Measurements from ENCODE around the gene CAMKK1. TPM values are rescaled to one million over a fixed set of nuclear protein-coding genes. Genes with fewer than 3 reads are reported as not detected.
A peak's percentile ranks its signal among the peaks of the same experiment; 100 is the strongest.

CAMKK1 gene
- total RNA-seq, 1 experiment from 2014 or later = 16.3 TPM

DNA sequence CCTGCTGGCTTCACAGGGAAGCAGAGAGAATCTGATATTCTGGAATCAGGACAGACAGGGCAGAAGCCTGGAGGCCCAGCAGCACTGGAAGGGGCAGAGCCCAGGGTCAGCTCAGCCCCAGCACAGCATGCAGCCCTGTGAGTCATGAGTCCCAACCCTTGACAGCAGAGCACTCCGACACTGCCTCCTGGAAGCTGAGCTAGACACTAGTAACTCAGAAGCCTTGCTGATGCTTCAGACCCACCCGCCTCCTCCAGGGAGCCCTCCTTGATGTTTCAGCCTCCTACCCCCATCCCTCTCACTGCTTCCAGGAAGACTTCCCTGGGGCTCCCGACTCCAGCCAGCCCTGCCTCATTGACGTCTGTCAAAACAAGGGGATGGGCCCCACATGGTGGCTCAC, 6.9 kb downstream of the CAMKK1 start:
- H3K9me2 ChIP-seq (ENCODE audit: insufficient read depth) = no peaks in the 10 kb centered on the region
- H3K27me3 ChIP-seq (ENCODE audit: insufficient read depth, low read depth) = no peaks in the 10 kb centered on the region
- TF ChIP-seq EZH2 (IDR thresholded peaks at IDR 0.05; ENCODE audit: low read depth) (no peak), CTCF (conservative IDR thresholded peaks at IDR 0.05) (no peak)
- H2AFZ ChIP-seq = no peak overlapping the region
- H3K36me3 ChIP-seq (ENCODE audit: low read depth) = no peaks in the 10 kb centered on the region
- no TSS peak for BruUV-seq (replicated peaks)
- ChIA-PET CTCF (no interaction called here), POLR2A (ENCODE audit: unreplicated experiment) (no interaction called here)
- peak; percentile 26 to 57 for DNase-seq
- peaks cover 24% of the 10 kb centered on the region for H3K79me2 ChIP-seq (ENCODE audit: low read depth)
- no peak overlapping the region for H3K27ac ChIP-seq
- no peaks in the 10 kb centered on the region for H3K9me3 ChIP-seq (ENCODE audit: insufficient read depth, low read depth)
- intact Hi-C loops (cut with micrococcal nuclease; ENCODE audit: unreplicated experiment) = no loop called here
- no peak overlapping the region for H3K4me3 ChIP-seq
- H3K4me2 ChIP-seq = peak overlapping the region; percentile 30
- peaks cover 44% of the 10 kb centered on the region for H3F3A ChIP-seq (ENCODE audit: insufficient read depth, low read depth)
- H3K4me1 ChIP-seq (replicated peaks; ENCODE audit: insufficient read depth) = peaks cover 53% of the 10 kb centered on the region
- no peaks in the 10 kb centered on the region for H4K20me1 ChIP-seq (ENCODE audit: insufficient read depth)

DNA sequence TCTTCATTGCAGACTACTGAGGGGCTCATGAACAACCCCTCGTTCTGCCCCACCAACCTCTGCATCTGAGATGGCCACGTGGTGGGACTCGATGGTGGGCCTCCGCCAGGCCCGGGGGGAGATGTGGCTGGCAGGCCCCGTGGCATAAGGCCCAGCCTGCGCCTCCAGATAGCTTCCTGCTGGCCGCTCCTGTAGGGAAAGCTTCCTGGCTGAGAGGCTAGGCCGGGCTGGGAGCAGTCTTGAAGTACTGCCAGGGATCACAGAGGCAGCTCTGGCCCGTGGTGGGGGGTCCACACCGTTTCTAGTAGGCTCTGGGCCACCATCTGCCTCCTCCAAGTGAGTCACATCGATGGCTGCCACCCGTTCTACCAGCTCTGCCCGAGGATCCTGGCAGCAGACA, 7.6 kb downstream of the CAMKK1 start:
- ChIA-PET POLR2A (ENCODE audit: unreplicated experiment) (no interaction called here), CTCF (no interaction called here)
- Histone ChIP-seq H2AFZ (no peak overlapping the region), H3K36me3 (ENCODE audit: low read depth) (no peaks in the 10 kb centered on the region), H3K27me3 (ENCODE audit: insufficient read depth, low read depth) (no peaks in the 10 kb centered on the region), H3K4me3 (no peak overlapping the region), H3K27ac (no peak overlapping the region), H4K20me1 (ENCODE audit: insufficient read depth) (no peaks in the 10 kb centered on the region), H3K4me2 (no peak overlapping the region; the same call in 1 of the 2 replicates), H3F3A (ENCODE audit: insufficient read depth, low read depth) (peaks cover 37% of the 10 kb centered on the region; the same call in 1 of the 2 replicates), H3K4me1 (replicated peaks; ENCODE audit: insufficient read depth) (peaks cover 46% of the 10 kb centered on the region), H3K9me2 (ENCODE audit: insufficient read depth) (no peaks in the 10 kb centered on the region), H3K79me2 (ENCODE audit: low read depth) (peaks cover 19% of the 10 kb centered on the region), H3K9me3 (ENCODE audit: insufficient read depth, low read depth) (no peaks in the 10 kb centered on the region)
- no peak for TF ChIP-seq CTCF (conservative IDR thresholded peaks at IDR 0.05)
- TF ChIP-seq EZH2 (IDR thresholded peaks at IDR 0.05; ENCODE audit: low read depth) = no peak
- BruUV-seq (replicated peaks) = no TSS peak
- DNase-seq = no peak
- intact Hi-C loops (cut with micrococcal nuclease; ENCODE audit: unreplicated experiment) = no loop called here

- TF ChIP-seq EZH2 (IDR thresholded peaks at IDR 0.05; ENCODE audit: low read depth) (no peak), CTCF (conservative IDR thresholded peaks at IDR 0.05) (no peak)
- Histone ChIP-seq H3K36me3 (ENCODE audit: low read depth) (no peaks in the 10 kb centered on the region), H3K27me3 (ENCODE audit: insufficient read depth, low read depth) (no peaks in the 10 kb centered on the region), H3K9me2 (ENCODE audit: insufficient read depth) (no peaks in the 10 kb centered on the region), H3K4me3 (no peak overlapping the region), H2AFZ (no peak overlapping the region), H3F3A (ENCODE audit: insufficient read depth, low read depth) (peaks cover 30% of the 10 kb centered on the region; the same call in 1 of the 2 replicates), H3K79me2 (ENCODE audit: low read depth) (peaks cover 16% of the 10 kb centered on the region), H3K9me3 (ENCODE audit: insufficient read depth, low read depth) (no peaks in the 10 kb centered on the region), H4K20me1 (ENCODE audit: insufficient read depth) (no peaks in the 10 kb centered on the region), H3K4me2 (no peak overlapping the region), H3K4me1 (replicated peaks; ENCODE audit: insufficient read depth) (peaks cover 36% of the 10 kb centered on the region), H3K27ac (no peak overlapping the region)
- ChIA-PET POLR2A (ENCODE audit: unreplicated experiment) (no interaction called here), CTCF (no interaction called here)
- no TSS peak for BruUV-seq (replicated peaks)
- no peak for DNase-seq
- intact Hi-C loops (cut with micrococcal nuclease; ENCODE audit: unreplicated experiment) = no loop called here
Observed at GRCh38 chr17:3884188-3884587, 8.7 kb downstream of the CAMKK1 start.
